ENCODE data around the gene POLR2L. TPM values are rescaled to one million over a fixed set of nuclear protein-coding genes. Genes with fewer than 3 reads are reported as not detected.
A peak's percentile ranks its signal among the peaks of the same experiment; 100 is the strongest.

The POLR2L gene
- total RNA-seq, 1 donor from 2014 or later, result 142 TPM

DNA sequence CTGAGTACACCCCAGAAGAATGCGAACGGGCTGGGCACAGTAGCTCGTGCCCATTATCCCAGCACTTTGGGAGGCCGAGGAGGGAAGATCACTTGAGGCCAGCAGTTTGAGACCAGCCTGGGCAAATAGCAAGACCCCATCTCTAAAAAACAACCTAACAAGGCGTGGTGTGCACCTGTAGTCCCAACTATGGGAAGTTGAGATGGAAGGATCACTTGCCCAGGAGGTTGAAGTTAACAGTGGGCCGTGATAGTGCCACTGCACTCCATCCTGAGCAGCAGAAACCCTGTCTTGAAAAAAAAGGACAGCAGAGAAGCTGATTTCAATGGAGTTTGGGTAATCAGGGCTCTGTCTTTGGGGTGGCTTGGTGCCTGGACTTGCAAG lies 29.3 kb downstream of the POLR2L start:
- Mint-ChIP-seq H3K27me3 (ENCODE audit: low read depth) (no peaks in the 10 kb centered on the region), H3K27ac (ENCODE audit: unreplicated experiment) (no peak overlapping the region), H3K36me3 (ENCODE audit: low read depth) (peaks cover 16% of the 10 kb centered on the region), H3K4me3 (ENCODE audit: unreplicated experiment) (no peak overlapping the region), H3K9me3 (ENCODE audit: low read depth) (no peaks in the 10 kb centered on the region), H3K4me1 (ENCODE audit: low read depth) (peaks cover 29% of the 10 kb centered on the region)
- TF ChIP-seq, protein P1, sequence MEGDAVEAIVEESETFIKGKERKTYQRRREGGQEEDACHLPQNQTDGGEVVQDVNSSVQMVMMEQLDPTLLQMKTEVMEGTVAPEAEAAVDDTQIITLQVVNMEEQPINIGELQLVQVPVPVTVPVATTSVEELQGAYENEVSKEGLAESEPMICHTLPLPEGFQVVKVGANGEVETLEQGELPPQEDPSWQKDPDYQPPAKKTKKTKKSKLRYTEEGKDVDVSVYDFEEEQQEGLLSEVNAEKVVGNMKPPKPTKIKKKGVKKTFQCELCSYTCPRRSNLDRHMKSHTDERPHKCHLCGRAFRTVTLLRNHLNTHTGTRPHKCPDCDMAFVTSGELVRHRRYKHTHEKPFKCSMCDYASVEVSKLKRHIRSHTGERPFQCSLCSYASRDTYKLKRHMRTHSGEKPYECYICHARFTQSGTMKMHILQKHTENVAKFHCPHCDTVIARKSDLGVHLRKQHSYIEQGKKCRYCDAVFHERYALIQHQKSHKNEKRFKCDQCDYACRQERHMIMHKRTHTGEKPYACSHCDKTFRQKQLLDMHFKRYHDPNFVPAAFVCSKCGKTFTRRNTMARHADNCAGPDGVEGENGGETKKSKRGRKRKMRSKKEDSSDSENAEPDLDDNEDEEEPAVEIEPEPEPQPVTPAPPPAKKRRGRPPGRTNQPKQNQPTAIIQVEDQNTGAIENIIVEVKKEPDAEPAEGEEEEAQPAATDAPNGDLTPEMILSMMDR (IDR thresholded peaks at IDR 0.05), result no peak
- DNase-seq (ENCODE audit: low spot score), result no peak

DNA sequence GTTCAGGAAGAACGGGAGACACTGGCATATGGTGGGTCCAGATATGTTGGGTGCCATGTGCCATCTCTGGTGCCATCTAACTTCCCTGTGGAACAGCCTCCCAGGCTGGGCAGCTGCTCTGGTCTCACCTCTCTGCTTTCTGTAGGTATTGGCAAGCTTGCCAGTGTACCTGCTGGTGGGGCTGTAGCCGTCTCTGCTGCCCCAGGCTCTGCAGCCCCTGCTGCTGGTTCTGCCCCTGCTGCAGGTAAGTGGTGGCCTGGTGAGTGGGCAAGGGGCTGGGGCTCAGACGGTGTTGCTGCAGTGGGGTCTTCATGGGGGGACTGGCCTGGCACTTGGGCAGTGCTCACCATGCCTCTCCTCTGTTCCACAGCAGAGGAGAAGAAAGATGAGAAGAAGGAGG lies 29.9 kb downstream of the POLR2L start:
- no peaks in the 10 kb centered on the region for H3K27me3 Mint-ChIP-seq (ENCODE audit: low read depth)
- no peak for DNase-seq (ENCODE audit: low spot score)
- TF ChIP-seq, protein P1 (IDR thresholded peaks at IDR 0.05), result no peak
- H3K4me1 Mint-ChIP-seq (ENCODE audit: low read depth), result peaks cover 33% of the 10 kb centered on the region
- H3K36me3 Mint-ChIP-seq (ENCODE audit: low read depth), result peaks cover 16% of the 10 kb centered on the region
- no peak overlapping the region for H3K4me3 Mint-ChIP-seq (ENCODE audit: unreplicated experiment)
- H3K27ac Mint-ChIP-seq (ENCODE audit: unreplicated experiment), result no peak overlapping the region
- no peaks in the 10 kb centered on the region for H3K9me3 Mint-ChIP-seq (ENCODE audit: low read depth)

DNA sequence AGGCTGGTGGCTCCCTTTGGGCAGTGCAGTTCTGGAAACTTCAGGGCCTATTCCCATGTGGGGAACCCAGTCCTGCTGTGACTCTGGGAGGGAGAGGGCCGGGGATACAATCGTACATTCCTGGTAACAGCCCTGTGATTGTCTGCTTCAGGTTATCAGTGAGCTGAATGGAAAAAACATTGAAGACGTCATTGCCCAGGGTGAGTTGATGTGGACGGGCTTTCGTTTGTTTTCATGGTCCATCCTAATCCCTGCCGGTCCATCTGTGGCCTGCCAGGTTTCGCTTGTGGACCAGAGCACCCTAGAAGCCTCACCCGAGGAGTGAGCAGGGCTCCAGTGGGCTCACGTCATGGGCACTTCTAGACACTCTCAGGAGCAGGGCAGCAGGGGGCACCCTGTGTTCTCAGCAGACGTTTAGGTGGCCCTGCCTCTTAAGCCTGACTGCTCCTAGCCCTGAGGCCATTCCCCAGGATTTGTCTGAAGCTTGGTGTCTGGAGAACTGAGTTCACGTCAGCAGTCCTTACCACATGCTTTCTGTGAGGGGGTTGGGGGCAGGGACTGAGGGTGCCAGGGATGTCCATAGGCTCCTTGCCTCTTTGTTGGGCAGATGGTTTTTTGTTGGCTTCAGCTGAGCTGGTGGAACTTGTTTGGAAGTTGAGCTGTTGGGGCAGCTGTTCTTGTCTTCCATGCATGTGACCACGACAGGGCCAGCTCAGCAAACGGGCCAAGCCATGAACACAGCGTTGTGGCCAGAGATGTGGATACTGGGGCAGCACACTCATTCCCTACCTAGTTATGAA lies 30.7 kb downstream of the POLR2L start:
- no peaks in the 10 kb centered on the region for H3K27me3 Mint-ChIP-seq (ENCODE audit: low read depth)
- TF ChIP-seq, protein P1 (IDR thresholded peaks at IDR 0.05), result no peak
- H3K4me3 Mint-ChIP-seq (ENCODE audit: unreplicated experiment), result peak overlapping the region; percentile 85
- H3K4me1 Mint-ChIP-seq (ENCODE audit: low read depth), result peaks cover 33% of the 10 kb centered on the region
- peak overlapping the region; percentile 78 for H3K27ac Mint-ChIP-seq (ENCODE audit: unreplicated experiment)
- DNase-seq (ENCODE audit: low spot score), result no peak
- H3K36me3 Mint-ChIP-seq (ENCODE audit: low read depth), result peaks cover 16% of the 10 kb centered on the region
- no peaks in the 10 kb centered on the region for H3K9me3 Mint-ChIP-seq (ENCODE audit: low read depth)

DNA sequence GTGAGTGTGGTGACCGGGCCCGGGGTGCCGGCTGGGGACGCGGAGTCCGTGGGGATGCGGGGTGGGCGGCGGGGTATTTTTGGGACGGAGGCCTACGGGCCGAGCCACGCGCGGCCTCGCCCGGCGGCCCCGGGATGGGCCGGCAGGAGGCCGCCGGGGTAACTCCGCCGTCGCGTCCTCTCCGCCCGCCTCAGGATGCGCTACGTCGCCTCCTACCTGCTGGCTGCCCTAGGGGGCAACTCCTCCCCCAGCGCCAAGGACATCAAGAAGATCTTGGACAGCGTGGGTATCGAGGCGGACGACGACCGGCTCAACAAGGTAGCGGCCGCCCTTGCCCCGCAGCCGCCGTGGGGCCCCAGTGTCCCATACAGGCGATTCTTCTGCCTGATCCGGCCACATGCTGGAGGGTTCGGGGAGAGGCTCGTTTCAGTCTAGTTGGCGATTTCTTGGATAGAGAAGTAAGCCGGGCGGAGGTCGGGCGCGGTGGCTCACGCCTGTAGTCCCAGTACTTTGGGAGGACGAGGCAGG lies 32.2 kb downstream of the POLR2L start:
- no peaks in the 10 kb centered on the region for H3K9me3 Mint-ChIP-seq (ENCODE audit: low read depth)
- no peaks in the 10 kb centered on the region for H3K27me3 Mint-ChIP-seq (ENCODE audit: low read depth)
- H3K27ac Mint-ChIP-seq (ENCODE audit: unreplicated experiment), result peak overlapping the region; percentile 98
- H3K36me3 Mint-ChIP-seq (ENCODE audit: low read depth), result peaks cover 16% of the 10 kb centered on the region
- TF ChIP-seq, protein P1 (IDR thresholded peaks at IDR 0.05), result peak; percentile 47
- no peak for DNase-seq (ENCODE audit: low spot score)
- H3K4me3 Mint-ChIP-seq (ENCODE audit: unreplicated experiment), result peak overlapping the region; percentile 85
- H3K4me1 Mint-ChIP-seq (ENCODE audit: low read depth), result peaks cover 37% of the 10 kb centered on the region

DNA sequence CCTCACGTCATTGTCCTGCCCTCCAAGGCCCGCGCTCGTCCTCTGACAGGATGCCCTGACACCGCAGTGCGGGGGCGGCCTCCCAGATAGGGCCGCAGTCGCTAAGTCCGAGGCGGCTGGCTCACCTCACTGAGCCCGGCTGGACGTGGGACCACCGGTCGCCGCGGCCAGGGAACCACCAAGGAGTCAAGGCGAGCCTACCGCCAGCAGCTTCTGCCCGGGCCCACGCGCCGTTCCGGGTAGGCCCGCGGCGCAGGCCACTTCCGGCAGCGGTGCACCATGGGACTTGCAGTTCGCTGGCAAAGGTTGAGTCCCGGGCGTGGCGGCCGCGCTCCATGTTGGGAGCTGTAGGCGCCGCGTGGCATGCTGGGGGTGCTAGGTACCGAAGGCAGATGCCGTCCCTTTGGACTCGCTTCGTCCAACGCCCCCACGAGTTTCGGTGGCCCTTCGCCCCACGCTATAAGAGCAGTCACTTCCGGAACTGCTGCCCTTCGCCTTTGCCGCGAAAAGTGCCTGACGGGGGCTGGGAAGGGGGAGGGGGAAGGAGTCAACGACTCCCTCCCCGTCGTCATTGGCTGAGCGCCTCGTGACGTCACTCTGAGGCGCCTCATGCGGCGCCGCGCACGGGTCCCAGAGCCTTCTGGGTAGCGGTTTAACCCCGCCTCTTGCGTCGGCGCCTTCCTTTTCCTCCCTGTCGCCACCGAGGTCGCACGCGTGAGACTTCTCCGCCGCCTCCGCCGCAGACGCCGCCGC lies 32.9 kb downstream of the POLR2L start, which contains the start of gene RPLP2:
RPLP2 (plus strand) TSS at position 681 of the 753 bp plus-strand sequence. CDS start 268 bp downstream, outside the sequence.
- Mint-ChIP-seq H3K27me3 (ENCODE audit: low read depth) (no peaks in the 10 kb centered on the region), H3K4me3 (ENCODE audit: unreplicated experiment) (peak within 1 kb of the TSS; percentile 85), H3K4me1 (ENCODE audit: low read depth) (peaks cover 39% of the 10 kb centered on the region), H3K27ac (ENCODE audit: unreplicated experiment) (peak within 1 kb of the TSS; percentile 98), H3K9me3 (ENCODE audit: low read depth) (no peaks in the 10 kb centered on the region), H3K36me3 (ENCODE audit: low read depth) (peaks cover 16% of the 10 kb centered on the region)
- TF ChIP-seq, protein P1 (IDR thresholded peaks at IDR 0.05), result no peak
- DNase-seq (ENCODE audit: low spot score), result no peak

Data from chondrocyte (in vitro differentiated cells).